ENCODE measurements around the gene PEX11G. TPM values are rescaled to one million over a fixed set of nuclear protein-coding genes. Genes with fewer than 3 reads are reported as not detected.

The PEX11G gene
- total and polyA plus RNA-seq, 2 experiments from 2014 or later: 2.2 TPM

GRCh38 chr19:7533925-7534480 lies 45.2 kb upstream of the PEX11G start:
- Histone ChIP-seq H3K4me1 (ENCODE audit: insufficient read depth) (no peaks in the 10 kb centered on the region), H3K9me2 (ENCODE audit: insufficient read depth) (no peaks in the 10 kb centered on the region), H3K4me3 (peak overlapping the region; percentile 96), H4K20me1 (replicated peaks; ENCODE audit: insufficient read depth) (no peaks in the 10 kb centered on the region), H3F3A (replicated peaks; ENCODE audit: low read depth) (peaks cover 5% of the 10 kb centered on the region; the same call in 1 of the 2 replicates), H3K27me3 (ENCODE audit: insufficient read depth) (no peaks in the 10 kb centered on the region), H3K79me2 (replicated peaks; ENCODE audit: insufficient read depth) (no peaks in the 10 kb centered on the region), H3K27ac (ENCODE audit: low read depth) (peak overlapping the region; percentile 88), H2AFZ (peak overlapping the region; percentile 98), H3K4me2 (peak overlapping the region; percentile 95), H3K36me3 (ENCODE audit: insufficient read depth) (no peaks in the 10 kb centered on the region; the same call in 1 of the 2 replicates)
- Mint-ChIP-seq H3K27ac (peak overlapping the region; percentile 87), H3K9me3 (no peaks in the 10 kb centered on the region; the same call in 2 of the 3 replicates), H3K36me3 (ENCODE audit: low read depth) (peaks cover 11% of the 10 kb centered on the region; the same call in 2 of the 3 replicates), H3K4me1 (no peaks in the 10 kb centered on the region; the same call in 2 of the 3 replicates), H3K27me3 (ENCODE audit: insufficient read depth, low read depth, poor library complexity) (peaks cover 8% of the 10 kb centered on the region), H3K4me3 (peak overlapping the region; percentile 89)
- ATAC-seq: peak; percentile 70
- peak; percentile 94 for DNase-seq (ENCODE audit: low spot score)
- TF ChIP-seq POLR2AphosphoS5 (IDR thresholded peaks at IDR 0.05; ENCODE audit: low read depth) (peak; percentile 64), JUNB (IDR thresholded peaks at IDR 0.05; ENCODE audit: unreplicated experiment) (no peak)

- Histone ChIP-seq H3K27me3 (ENCODE audit: insufficient read depth) (no peaks in the 10 kb centered on the region), H3F3A (replicated peaks; ENCODE audit: low read depth) (peaks cover 5% of the 10 kb centered on the region; the same call in 1 of the 2 replicates), H3K4me3 (peak overlapping the region; percentile 96), H3K4me2 (peak overlapping the region; percentile 95), H3K9me2 (ENCODE audit: insufficient read depth) (no peaks in the 10 kb centered on the region), H2AFZ (peak overlapping the region; percentile 98), H3K36me3 (ENCODE audit: insufficient read depth) (no peaks in the 10 kb centered on the region; the same call in 1 of the 2 replicates), H3K79me2 (replicated peaks; ENCODE audit: insufficient read depth) (no peaks in the 10 kb centered on the region), H3K4me1 (ENCODE audit: insufficient read depth) (no peaks in the 10 kb centered on the region), H3K27ac (ENCODE audit: low read depth) (peak overlapping the region; percentile 84; the same call in 1 of the 2 replicates), H4K20me1 (replicated peaks; ENCODE audit: insufficient read depth) (no peaks in the 10 kb centered on the region)
- ATAC-seq (peak; percentile 15), DNase-seq (ENCODE audit: low spot score) (peak; percentile 72)
- Mint-ChIP-seq H3K36me3 (ENCODE audit: low read depth) (peaks cover 11% of the 10 kb centered on the region), H3K27ac (peak overlapping the region; percentile 83), H3K9me3 (no peaks in the 10 kb centered on the region; the same call in 2 of the 3 replicates), H3K4me1 (no peaks in the 10 kb centered on the region; the same call in 2 of the 3 replicates), H3K27me3 (ENCODE audit: insufficient read depth, low read depth, poor library complexity) (peaks cover 8% of the 10 kb centered on the region), H3K4me3 (peak overlapping the region; percentile 89)
- TF ChIP-seq STAT1 (IDR thresholded peaks at IDR 0.05; ENCODE audit: unreplicated experiment): no peak
- TF ChIP-seq JUNB (IDR thresholded peaks at IDR 0.05; ENCODE audit: unreplicated experiment): no peak
- TF ChIP-seq ZNF462 (CRISPR knock-in tag; IDR thresholded peaks at IDR 0.05): no peak
- no peak for TF ChIP-seq ZNF331 (CRISPR knock-in tag; IDR thresholded peaks at IDR 0.05; ENCODE audit: low read depth)
- no peak for TF ChIP-seq REST (IDR thresholded peaks at IDR 0.05; ENCODE audit: unreplicated experiment)
- TF ChIP-seq CTCF (conservative IDR thresholded peaks at IDR 0.05; ENCODE audit: low read depth in 2 of 2): no peak
- no peak for TF ChIP-seq EZH2 (IDR thresholded peaks at IDR 0.05; ENCODE audit: low read depth, unreplicated experiment)
Observed at GRCh38 chr19:7533281-7533885, 44.5 kb upstream of the PEX11G start.

All from GM23338 (cell line).